Medulla oblongata (tissue), 1 donor: Measurements from ENCODE around the gene TST.

Experiments
- DNase-seq: peaks from one replicate; pipeline ENCODE4 v3.0.0-alpha.2; 2015; ENCODE audit errors: extremely low spot score

TST gene

DNA sequence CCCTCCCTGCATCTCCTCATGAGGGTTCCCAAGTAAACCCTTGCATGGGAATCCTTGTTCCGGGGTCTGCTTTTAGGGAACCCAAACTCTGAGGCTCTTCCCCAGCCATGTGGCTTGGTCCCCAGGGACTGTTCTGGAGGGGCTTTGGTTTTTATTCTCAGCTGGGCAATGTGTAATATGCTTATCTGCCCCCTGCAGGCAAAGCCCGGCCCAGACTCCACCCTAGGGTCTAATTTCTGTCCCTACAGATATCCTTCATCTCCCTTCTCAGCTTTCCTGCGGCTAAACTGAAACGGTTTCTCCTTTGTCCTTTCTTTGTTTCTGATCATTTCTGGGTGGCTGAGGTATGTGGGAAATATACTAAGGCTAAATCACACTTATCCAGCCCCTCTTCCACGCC is 37.1 kb downstream of the TST start:
- DNase-seq: no peak

DNA sequence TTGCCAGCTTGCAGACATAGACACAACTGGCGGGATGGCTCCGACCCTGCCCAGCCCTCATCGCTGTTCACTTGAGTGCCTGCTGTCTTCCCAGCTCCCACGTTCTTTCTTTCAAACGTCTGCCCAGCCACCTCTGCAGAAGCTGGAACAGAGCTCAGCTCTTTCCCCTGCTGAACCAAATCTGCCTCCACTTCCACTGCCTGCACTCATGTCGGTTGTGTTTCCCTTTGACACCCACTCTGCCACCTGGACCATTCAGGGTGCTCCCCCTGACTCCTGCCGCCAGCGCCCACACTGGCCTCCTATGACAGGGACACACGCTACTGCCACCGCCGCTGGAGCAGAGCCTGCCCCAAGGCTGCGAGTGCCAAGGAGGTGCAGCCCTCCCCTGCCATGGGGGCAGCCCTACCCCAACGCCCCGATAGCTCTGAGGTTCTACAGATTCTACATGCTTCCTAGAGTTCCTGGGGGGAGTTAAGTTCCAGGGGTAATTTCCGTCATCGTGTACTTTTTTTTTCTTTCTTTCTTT is 37.9 kb downstream of the TST start:
- no peak for DNase-seq

DNA sequence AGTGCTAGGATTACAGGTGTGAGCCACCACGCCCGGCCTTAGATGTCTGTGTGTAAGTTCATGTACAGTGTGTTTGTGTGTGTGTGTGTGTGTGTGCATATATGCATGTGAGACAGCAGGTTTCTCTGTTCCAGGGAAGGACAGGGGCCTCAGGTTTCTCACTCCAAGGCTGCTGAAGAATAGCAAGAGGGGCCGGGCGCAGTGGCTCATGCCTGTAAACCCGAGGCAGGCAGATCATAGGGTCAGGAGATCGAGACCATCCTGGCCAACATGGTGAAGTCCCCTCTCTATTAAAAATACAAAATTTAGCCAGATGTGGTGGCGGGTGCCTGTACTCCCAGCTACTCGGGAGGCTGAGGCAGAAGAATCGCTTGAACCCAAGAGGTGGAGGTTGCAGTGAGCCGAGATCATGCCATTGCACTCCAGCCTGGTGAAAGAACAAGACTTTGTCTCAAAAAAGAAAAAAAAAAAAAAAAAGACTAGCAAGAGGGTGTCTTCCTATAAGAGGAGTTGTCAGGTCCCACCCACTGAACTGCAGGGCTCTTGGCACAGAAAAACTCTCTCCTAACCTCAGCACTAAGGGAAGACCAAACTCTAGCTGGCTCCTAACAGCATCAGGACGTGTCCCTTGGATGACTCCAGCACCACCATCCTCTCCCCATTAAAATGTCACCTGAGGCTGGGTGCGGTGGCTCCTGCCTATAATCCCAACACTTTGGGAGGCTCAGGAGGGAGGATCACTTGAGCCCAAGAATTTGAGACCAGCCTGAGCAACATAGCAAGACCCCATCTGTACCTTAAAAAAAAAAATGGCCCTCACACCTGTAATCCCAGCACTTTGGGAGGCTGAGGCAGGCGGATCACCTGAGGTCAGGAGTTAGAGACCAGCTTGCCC is 40.0 kb downstream of the TST start:
- no peak for DNase-seq

DNA sequence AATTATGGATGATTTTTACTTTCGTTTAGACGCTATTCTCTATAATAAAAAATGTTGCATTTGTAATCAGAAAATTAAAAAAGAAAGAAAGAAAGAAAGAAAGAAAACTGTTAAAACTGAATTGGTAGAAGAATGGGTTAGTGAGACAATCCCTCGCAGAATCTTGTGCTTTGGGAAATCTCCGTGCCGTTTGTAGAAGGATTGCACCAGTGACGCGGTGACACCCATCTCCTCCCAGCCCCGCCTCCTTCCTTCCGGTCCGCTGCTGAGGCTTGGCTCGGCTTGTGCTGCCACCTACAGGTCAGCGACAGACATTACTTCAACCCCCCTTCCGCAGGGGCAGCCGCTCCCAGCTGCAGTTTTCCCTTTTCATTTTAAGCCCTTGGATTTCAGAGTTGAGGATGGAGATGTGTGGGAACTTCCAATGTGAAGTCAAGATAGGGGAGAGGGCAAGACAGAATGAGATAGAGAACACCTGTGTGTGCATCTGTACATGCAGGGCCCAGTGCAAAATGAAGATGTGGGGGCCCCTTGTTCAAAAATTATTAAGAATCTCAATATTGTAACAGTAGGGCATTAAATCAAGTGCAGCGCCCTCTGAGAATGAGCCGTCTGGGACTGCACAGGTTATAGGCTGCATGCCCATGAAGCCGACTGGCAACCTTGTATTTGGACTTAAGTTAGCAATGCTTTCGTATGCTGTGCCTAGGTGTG is 41.1 kb downstream of the TST start:
- DNase-seq: peak; percentile 95

DNA sequence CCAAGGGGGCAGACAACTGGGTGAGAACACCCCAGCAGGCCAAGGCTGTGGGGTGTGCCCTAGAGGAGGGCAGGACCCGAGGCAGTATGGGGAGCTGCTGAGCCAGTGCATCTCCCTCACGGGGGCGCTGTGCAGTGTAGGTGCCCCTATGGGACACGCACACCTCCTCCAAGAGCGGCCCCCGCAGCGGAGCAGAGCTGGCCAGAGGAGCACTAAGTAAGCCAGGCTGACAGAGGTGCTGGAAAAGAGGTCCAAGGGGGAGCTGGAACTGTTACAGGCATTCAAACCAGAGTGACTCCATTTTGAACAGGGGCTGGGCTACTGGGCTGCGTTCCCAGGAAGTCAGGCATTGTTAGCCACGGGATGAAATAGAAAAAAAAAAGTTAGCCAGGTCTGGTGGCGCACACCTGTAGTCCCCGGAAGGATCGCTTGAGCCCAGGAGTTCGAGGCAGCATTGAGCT is 41.8 kb downstream of the TST start:
- peak; percentile 35 for DNase-seq

DNA sequence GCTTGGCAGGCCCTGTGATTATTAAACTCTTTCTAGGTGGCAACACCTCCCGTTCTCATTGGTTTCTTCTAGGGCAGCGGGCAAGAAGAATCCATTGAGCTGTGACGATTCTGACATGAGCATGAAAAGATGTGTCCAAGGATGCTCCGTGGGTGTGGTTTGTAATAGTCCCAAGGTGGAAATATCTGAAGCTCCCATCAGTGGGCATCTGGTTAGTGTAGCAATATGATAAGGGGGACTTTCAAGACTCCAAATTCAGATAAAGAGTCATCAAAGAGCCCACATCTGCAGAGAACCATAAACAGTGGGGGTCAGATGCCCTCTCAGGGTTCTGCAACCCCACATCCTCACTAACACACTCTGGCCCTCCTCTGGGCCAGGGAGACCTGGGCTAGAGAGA is 42.6 kb downstream of the TST start:
- no peak for DNase-seq

DNA sequence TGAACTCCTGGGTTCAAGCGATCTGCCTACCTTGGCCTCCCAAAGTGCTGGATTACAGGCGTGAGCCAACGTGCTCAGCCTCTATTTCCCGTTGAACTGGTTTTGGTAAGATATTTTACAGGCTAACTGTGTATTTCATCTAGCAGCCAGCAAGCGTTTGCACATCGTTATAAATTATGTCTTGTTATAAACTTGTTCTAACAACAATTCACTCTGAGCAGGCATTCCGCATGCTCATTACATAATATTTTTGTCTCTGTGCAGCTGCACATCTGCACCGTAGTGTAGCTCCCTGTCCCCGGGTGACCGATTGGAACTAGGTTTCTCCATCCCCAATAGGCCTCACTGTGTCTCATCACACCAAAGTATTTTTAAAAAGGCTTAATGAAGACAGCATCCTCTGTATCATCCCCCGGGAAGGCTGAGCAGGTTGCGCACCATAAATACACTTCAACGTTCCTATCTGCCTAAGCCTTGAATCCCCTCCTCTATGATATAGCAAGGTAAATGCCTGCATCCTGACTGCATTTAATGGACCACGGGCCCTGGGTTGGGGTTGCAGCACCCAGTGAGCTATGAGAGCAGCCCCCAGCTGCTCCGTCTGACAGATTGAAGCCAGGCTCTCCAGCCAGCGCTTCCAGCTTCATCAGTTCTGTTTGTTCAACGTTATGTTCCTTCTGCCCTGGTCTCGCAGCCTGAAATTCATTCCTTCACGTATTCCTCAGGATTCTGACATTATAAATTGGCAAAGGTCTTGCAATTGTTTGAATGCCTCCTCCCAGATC is 47.7 kb downstream of the TST start:
- DNase-seq: no peak

DNA sequence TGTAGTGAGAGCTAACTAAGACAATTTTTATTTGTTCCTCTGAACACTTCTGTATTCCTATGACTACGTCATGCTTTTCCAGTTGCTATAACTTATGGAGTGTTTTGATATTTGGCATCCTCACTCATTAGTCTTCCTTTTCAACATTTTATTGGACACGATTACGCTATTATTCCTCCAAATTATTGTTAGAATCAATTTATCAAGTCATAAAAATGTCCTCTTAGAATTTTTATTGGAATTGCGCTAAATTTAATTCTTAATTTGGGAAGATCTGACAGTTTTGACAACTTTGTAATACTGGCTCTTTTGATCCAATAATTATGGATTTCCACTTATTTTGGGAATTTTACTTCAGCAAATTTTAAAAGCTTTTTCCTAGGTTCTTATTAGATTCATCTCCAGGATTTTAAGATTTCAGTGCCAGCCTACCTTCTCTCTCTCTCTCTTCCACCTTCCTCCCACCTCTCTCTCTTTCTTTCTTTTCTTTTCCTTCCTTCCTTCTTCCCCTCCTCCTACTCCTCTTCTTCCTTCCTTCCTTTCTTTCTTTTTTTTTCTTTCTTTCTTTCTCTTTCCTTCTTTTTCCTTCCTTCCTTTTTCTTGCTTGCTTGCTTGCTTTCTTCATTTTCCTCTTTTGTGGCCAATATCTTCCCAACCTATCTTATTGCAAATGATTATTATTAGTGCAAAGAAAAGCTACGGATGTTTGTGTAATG is 50.8 kb downstream of the TST start:
- no peak for DNase-seq

DNA sequence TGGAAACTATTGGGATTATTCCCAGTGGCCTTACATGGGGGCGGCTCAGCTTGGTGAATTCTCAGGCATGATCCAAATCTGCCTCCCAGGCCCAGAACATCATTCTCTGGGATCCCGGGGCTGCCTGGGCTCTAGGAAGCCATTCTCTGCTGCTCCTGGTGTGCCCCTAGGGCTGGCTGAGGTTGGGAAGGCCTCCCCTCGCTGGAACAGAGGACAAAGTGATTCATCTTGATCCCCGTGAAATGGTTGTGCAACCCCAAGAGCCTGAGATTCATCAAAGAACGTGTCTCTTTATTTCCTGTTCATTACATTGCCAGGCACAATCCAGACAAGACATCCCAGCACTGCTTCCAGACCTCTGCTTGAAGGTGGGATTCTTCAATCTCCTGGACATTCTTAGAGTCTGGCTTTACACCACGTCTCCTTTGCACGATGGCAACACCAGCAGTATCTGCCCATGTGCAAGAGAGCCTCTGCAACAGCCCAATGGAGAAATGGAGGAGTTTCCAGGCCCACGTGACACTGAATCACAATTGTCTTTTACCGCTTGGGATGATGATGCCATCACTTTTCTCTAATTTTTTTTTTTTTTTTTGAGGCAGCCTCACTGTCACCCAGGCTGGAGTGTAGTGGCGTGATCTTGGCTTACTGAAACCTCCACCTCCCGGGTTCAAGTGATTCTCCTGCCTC is 52.3 kb downstream of the TST start:
- DNase-seq: no peak

DNA sequence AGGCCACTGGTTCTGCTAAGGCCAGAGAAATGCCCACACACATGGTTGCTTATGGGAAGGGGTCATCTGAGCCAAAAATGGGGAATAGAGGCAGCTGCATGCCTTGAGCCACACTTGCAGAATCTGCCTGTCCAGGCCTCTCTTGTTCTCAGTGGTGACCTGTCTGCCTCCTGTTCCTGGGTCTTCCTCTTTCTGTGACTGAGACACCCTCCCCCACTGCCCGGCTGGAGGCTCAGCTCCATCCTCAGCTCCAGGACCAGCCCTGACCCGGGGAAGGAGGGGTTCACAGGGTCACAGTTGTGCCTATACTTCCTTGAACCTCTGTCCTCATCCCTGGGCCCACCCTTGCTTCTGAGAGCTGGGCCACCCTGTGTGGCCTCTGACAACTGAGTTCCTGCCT is 53.6 kb downstream of the TST start:
- no peak for DNase-seq

DNA sequence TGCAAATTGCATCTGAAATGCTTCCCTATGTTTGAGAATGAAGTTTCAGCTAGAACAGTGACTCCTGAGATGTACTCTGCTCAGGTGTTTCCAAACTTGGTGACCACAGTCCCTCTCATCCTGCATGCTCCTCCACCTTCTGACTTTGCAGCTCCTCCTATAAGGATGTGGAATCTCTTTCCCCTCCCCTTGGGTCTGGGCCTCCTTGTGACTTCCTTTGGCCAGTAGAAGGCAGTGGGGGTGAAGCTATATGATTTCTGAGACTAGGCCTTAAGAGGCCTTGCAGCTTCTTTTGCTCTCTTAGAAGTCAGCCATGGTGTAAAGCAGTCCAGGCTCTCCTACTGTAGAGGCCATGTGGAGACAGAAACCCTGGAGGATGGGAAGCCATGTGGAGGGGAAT is 55.1 kb downstream of the TST start:
- no peak for DNase-seq

DNA sequence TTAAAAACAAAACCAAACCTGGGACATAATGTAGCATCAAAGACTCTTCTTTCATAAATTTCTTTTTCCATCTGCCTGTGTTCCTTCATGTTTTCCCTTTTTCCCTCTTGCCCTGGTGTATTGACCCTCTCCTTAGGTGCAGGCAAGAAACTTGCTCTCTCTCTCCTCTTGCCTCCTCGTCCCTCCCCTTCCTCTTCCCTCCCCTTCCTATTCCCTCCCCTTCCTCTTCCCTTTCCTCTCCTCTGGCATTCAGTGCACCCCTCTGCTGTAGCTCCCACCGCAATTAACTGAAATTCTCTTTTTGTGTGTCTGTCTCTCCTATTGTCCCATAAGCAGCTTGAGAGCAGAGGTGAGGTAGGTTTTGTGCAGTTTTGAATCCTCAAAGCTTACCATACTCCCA is 55.9 kb downstream of the TST start:
- DNase-seq: no peak

DNA sequence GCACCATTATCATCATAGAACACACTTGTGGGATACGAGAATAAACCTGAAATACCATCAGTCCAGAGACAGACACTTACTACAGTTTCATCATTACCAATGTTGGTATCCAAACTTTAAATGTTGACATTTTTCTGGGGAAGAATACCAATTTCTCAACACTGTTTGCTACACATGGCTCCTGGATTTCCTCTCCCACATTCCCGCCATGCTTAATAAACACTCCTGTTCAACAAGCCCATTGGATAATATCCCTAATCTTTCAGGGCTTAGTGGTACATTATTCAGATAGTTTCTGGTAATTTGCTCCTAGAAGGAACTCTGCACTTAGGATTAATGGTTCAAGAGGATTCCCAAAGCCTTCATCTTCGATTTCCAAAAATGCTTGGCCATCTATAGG is 57.6 kb downstream of the TST start:
- no peak for DNase-seq
